ENCODE results near the gene DNAJB6.

DNA sequence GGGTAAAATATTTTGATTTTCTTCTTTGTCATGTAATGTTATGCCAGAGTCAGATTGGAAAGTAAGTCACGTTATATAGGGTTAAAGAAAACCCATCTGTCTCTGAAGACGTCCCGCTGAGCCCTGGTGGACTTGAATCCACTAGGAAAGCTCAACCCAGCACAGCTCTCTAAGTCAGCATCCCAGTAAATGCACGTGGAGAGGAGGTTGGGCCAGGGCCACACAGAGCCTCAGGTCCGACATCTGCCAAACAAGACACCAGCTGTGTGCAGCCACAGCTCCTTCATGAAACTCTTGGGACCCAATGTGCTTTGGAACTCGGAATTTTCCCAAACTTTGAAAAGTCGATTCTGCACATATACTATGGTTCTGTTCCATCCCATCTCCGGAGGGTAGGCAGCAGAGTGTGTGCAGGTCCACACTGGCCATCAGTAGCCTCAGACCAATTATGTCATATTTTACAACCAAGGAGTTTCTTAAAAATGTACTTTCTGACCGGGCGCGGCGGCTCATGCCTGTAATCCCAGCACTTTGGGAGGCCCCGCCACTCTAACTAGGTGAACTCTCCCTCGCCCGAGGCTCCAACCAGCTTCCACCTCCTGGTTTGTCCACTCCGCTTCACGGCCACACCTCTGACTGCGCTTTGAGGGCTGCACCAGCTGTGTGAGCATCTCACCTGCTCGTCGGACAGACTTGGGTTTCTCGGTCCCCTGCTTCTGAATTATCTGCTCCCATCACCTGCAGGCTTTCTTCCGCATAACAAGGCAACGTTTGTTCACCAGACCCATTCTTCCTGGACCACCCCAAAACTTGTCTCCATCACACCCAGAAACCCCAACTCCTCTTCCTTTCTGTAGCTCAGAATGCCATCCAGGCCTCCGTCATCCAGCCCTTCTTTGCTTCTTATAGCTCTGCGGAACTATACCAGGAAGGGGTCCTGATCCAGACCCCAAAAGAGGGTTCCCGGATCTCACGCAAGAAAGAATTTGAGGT, 29.7 kb upstream of the DNAJB6 start:
- TF ChIP-seq, protein P1, sequence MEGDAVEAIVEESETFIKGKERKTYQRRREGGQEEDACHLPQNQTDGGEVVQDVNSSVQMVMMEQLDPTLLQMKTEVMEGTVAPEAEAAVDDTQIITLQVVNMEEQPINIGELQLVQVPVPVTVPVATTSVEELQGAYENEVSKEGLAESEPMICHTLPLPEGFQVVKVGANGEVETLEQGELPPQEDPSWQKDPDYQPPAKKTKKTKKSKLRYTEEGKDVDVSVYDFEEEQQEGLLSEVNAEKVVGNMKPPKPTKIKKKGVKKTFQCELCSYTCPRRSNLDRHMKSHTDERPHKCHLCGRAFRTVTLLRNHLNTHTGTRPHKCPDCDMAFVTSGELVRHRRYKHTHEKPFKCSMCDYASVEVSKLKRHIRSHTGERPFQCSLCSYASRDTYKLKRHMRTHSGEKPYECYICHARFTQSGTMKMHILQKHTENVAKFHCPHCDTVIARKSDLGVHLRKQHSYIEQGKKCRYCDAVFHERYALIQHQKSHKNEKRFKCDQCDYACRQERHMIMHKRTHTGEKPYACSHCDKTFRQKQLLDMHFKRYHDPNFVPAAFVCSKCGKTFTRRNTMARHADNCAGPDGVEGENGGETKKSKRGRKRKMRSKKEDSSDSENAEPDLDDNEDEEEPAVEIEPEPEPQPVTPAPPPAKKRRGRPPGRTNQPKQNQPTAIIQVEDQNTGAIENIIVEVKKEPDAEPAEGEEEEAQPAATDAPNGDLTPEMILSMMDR (IDR thresholded peaks at IDR 0.05) = no peak
- TF ChIP-seq POLR2AphosphoS5 (IDR thresholded peaks at IDR 0.05) = no peak
- TF ChIP-seq POLR2A (IDR thresholded peaks at IDR 0.05) = no peak

Data from stomach (tissue), 4 donors.